GM23338 (cell line): ENCODE measurements around the gene DHFR2. TPM values are rescaled to one million over a fixed set of nuclear protein-coding genes. Genes with fewer than 3 reads are reported as not detected.

Experiments used
- ATAC-seq: fragments of 200-7000 bp; cut with Tn5 transposase; 3 replicates; pipeline ENCODE4 v1.9.1; 2020
- DNase-seq: peaks from one replicate; pipeline ENCODE4 v3.0.0-alpha.2; 2015; ENCODE audit warnings: low spot score
- H2AFZ ChIP-seq: fragments of 200-600 bp; sonication (generic); 2 replicates; pipeline ENCODE4 v1.8.0; 2016; ENCODE audit warnings: antibody characterized with exemption, mild to moderate bottlenecking, moderate library complexity
- H3F3A ChIP-seq: fragments of 200-600 bp; sonication (generic); replicated peaks from 2 replicates; pipeline ENCODE4 v1.8.0; 2017; ENCODE audit warnings: antibody characterized with exemption, mixed run types, low read depth
- H3K27ac ChIP-seq: fragments of 200-600 bp; sonication (generic); 2 replicates; pipeline ENCODE4 v1.6.1; 2016; ENCODE audit warnings: low read depth
- H3K27me3 ChIP-seq: fragments of 200-600 bp; sonication (generic); 2 replicates; pipeline ENCODE4 v1.8.0; 2016; ENCODE audit warnings: mild to moderate bottlenecking, mixed run types, moderate library complexity; ENCODE audit not compliant: insufficient read depth
- H3K36me3 ChIP-seq: fragments of 200-600 bp; sonication (generic); 2 replicates; pipeline ENCODE4 v1.8.0; 2016; ENCODE audit warnings: mild to moderate bottlenecking; ENCODE audit not compliant: insufficient read depth
- H3K4me1 ChIP-seq: fragments of 200-600 bp; sonication (generic); 2 replicates; pipeline ENCODE4 v1.8.0; 2016; ENCODE audit warnings: mild to moderate bottlenecking, moderate library complexity; ENCODE audit not compliant: insufficient read depth
- H3K4me2 ChIP-seq: fragments of 200-600 bp; sonication (generic); 2 replicates; pipeline ENCODE4 v1.7.1; 2017; ENCODE audit warnings: mixed run types
- H3K4me3 ChIP-seq: fragments of 200-600 bp; sonication (generic); 2 replicates; pipeline ENCODE4 v1.6.1; 2016; ENCODE audit warnings: mixed run types
- H3K79me2 ChIP-seq: fragments of 200-600 bp; sonication (generic); replicated peaks from 2 replicates; pipeline ENCODE4 v1.8.0; 2017; ENCODE audit warnings: mild to moderate bottlenecking; ENCODE audit not compliant: insufficient read depth
- H3K9me2 ChIP-seq: fragments of 200-600 bp; sonication (generic); 2 replicates; pipeline ENCODE4 v1.8.0; 2017; ENCODE audit not compliant: insufficient read depth
- H4K20me1 ChIP-seq: fragments of 200-600 bp; sonication (generic); replicated peaks from 2 replicates; pipeline ENCODE4 v1.8.0; 2017; ENCODE audit warnings: mild to moderate bottlenecking; ENCODE audit not compliant: insufficient read depth
- H3K27ac Mint-ChIP-seq: 2 replicates; pipeline ENCODE4 v1.8.0; 2020; ENCODE audit warnings: inconsistent platforms, mild to moderate bottlenecking, moderate library complexity, mixed read lengths
- H3K27me3 Mint-ChIP-seq: 3 replicates; pipeline ENCODE4 v1.8.0; 2022; ENCODE audit warnings: low read depth, mild to moderate bottlenecking, moderate library complexity, mixed read lengths, inconsistent platforms; ENCODE audit not compliant: insufficient read depth, poor library complexity
- H3K36me3 Mint-ChIP-seq: 3 replicates; pipeline ENCODE4 v1.8.0; 2021; ENCODE audit warnings: low read depth, mild to moderate bottlenecking, inconsistent platforms, moderate library complexity, mixed read lengths
- H3K4me1 Mint-ChIP-seq: 3 replicates; pipeline ENCODE4 v1.8.0; 2020; ENCODE audit warnings: mild to moderate bottlenecking, inconsistent platforms, mixed read lengths
- H3K4me3 Mint-ChIP-seq: 3 replicates; pipeline ENCODE4 v1.8.0; 2021; ENCODE audit warnings: moderate library complexity, mild to moderate bottlenecking, inconsistent platforms, mixed read lengths
- H3K9me3 Mint-ChIP-seq: 3 replicates; pipeline ENCODE4 v1.8.0; 2020; ENCODE audit warnings: moderate library complexity, mild to moderate bottlenecking, inconsistent platforms, mixed read lengths
- CREB1 ChIP-seq: fragments of 250-450 bp; sonication (Bioruptor Pico); IDR thresholded peaks from 2 replicates; pipeline ENCODE4 v1.5.0; 2020; ENCODE audit warnings: low read depth, mild to moderate bottlenecking, moderate library complexity
- ETS1 ChIP-seq: IDR thresholded peaks from 2 replicates; pipeline ENCODE4 v1.6.1; 2016; ENCODE audit warnings: antibody characterized with exemption
- EZH2 ChIP-seq: fragments of 200-600 bp; sonication (generic); IDR thresholded peaks from one replicate; pipeline ENCODE4 v1.8.0; 2017; ENCODE audit warnings: antibody characterized with exemption, mild to moderate bottlenecking, low read depth; ENCODE audit not compliant: unreplicated experiment
- EZH2phosphoT487 ChIP-seq: fragments of 200-600 bp; sonication (generic); IDR thresholded peaks from one replicate; pipeline ENCODE4 v1.8.1; 2018; ENCODE audit warnings: antibody characterized with exemption; ENCODE audit not compliant: unreplicated experiment
- JUNB ChIP-seq: IDR thresholded peaks from one replicate; pipeline ENCODE4 v1.6.1; 2016; ENCODE audit warnings: antibody characterized with exemption; ENCODE audit not compliant: unreplicated experiment
- NANOG ChIP-seq: IDR thresholded peaks from 2 replicates; pipeline ENCODE4 v1.6.1; 2016; ENCODE audit warnings: antibody characterized with exemption, borderline replicate concordance
- POLR2AphosphoS5 ChIP-seq: IDR thresholded peaks from 2 replicates; pipeline ENCODE4 v1.6.1; 2016; ENCODE audit warnings: antibody characterized with exemption, low read depth
- STAT1 ChIP-seq: IDR thresholded peaks from one replicate; pipeline ENCODE4 v1.6.1; 2016; ENCODE audit warnings: antibody characterized with exemption; ENCODE audit not compliant: unreplicated experiment
- ZNF114 ChIP-seq: fragments of 250-450 bp; sonication (Bioruptor Pico); IDR thresholded peaks from 2 replicates; pipeline ENCODE4 v1.5.0; 2020; ENCODE audit warnings: mild to moderate bottlenecking, moderate library complexity
- ZNF331 ChIP-seq: fragments of 250-450 bp; sonication (Bioruptor Pico); IDR thresholded peaks from 2 replicates; pipeline ENCODE4 v1.5.0; 2020; ENCODE audit warnings: low read depth, mild to moderate bottlenecking, moderate library complexity
- ZNF462 ChIP-seq: fragments of 250-450 bp; sonication (Bioruptor Pico); IDR thresholded peaks from 2 replicates; pipeline ENCODE4 v1.5.0; 2020; ENCODE audit warnings: mild to moderate bottlenecking, moderate library complexity
- polyA plus RNA-seq: library from polyadenylated mRNA; unstranded; fragments of >200 nt; fragmentation: Nextera tagmentation; extraction: Ambion mirVana; gene quantifications from 2 replicates; pipeline ENCODE4 v1.2.1, GENCODE V29; 2016
- total RNA-seq: library from RNA; depleted of rRNA; stranded (reverse); fragments of >200 nt; shearing (Covaris generic); gene quantifications from 2 replicates; pipeline ENCODE4 v1.2.3, GENCODE V29; 2014
- TF ChIP-seq, protein P1 (sequence below), 2 experiments: fragments of 200-600 bp in 1 of 2; sonication (generic) in 1 of 2; conservative IDR thresholded peaks; 2 replicates each; pipeline versions ENCODE4 v1.5.1 to v1.6.1; 2016 to 2017; ENCODE audit warnings: antibody characterized with exemption in 2 of 2, low read depth in 2 of 2, mild to moderate bottlenecking in 2 of 2, moderate library complexity in 1 of 2
- TF ChIP-seq, protein P2 (sequence below): IDR thresholded peaks from one replicate; pipeline ENCODE4 v1.6.1; 2018; ENCODE audit warnings: antibody characterized with exemption; ENCODE audit not compliant: unreplicated experiment

DHFR2 gene
- total and polyA plus RNA-seq, 2 experiments from 2014 or later, result 1.1 to 1.6 TPM

- H3K36me3 Mint-ChIP-seq, result no peaks in the 10 kb centered on the region
- H3K79me2 ChIP-seq, result peaks cover 10% of the 10 kb centered on the region; the same call in 1 of the 2 replicates
- H3K27ac Mint-ChIP-seq, result no peak overlapping the region
- H3K9me3 Mint-ChIP-seq, result no peaks in the 10 kb centered on the region; the same call in 2 of the 3 replicates
- H2AFZ ChIP-seq, result no peak overlapping the region
- no peak for ATAC-seq
- DNase-seq, result no peak
- H3K4me3 ChIP-seq, result no peak overlapping the region
- peaks cover 2% of the 10 kb centered on the region; the same call in 1 of the 3 replicates for H3K4me1 Mint-ChIP-seq
- H3K9me2 ChIP-seq, result no peaks in the 10 kb centered on the region
- no peaks in the 10 kb centered on the region for H4K20me1 ChIP-seq
- no peak overlapping the region for H3K4me3 Mint-ChIP-seq
- no peak overlapping the region for H3K27ac ChIP-seq
- no peaks in the 10 kb centered on the region for H3K36me3 ChIP-seq
- H3K27me3 Mint-ChIP-seq, result peaks cover 6% of the 10 kb centered on the region
- TF ChIP-seq, protein P1, sequence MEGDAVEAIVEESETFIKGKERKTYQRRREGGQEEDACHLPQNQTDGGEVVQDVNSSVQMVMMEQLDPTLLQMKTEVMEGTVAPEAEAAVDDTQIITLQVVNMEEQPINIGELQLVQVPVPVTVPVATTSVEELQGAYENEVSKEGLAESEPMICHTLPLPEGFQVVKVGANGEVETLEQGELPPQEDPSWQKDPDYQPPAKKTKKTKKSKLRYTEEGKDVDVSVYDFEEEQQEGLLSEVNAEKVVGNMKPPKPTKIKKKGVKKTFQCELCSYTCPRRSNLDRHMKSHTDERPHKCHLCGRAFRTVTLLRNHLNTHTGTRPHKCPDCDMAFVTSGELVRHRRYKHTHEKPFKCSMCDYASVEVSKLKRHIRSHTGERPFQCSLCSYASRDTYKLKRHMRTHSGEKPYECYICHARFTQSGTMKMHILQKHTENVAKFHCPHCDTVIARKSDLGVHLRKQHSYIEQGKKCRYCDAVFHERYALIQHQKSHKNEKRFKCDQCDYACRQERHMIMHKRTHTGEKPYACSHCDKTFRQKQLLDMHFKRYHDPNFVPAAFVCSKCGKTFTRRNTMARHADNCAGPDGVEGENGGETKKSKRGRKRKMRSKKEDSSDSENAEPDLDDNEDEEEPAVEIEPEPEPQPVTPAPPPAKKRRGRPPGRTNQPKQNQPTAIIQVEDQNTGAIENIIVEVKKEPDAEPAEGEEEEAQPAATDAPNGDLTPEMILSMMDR (conservative IDR thresholded peaks at IDR 0.05; ENCODE audit: low read depth in 2 of 2), result no peak
- no peak for TF ChIP-seq NANOG
- TF ChIP-seq STAT1, result no peak
- no peak for TF ChIP-seq EZH2
- TF ChIP-seq ZNF462 (CRISPR knock-in tag), result no peak
- no peak for TF ChIP-seq EZH2phosphoT487
- TF ChIP-seq POLR2AphosphoS5, result no peak
- TF ChIP-seq JUNB, result no peak
- no peak for TF ChIP-seq ZNF114 (CRISPR knock-in tag)
- no peak for TF ChIP-seq ETS1
- TF ChIP-seq, protein P2, sequence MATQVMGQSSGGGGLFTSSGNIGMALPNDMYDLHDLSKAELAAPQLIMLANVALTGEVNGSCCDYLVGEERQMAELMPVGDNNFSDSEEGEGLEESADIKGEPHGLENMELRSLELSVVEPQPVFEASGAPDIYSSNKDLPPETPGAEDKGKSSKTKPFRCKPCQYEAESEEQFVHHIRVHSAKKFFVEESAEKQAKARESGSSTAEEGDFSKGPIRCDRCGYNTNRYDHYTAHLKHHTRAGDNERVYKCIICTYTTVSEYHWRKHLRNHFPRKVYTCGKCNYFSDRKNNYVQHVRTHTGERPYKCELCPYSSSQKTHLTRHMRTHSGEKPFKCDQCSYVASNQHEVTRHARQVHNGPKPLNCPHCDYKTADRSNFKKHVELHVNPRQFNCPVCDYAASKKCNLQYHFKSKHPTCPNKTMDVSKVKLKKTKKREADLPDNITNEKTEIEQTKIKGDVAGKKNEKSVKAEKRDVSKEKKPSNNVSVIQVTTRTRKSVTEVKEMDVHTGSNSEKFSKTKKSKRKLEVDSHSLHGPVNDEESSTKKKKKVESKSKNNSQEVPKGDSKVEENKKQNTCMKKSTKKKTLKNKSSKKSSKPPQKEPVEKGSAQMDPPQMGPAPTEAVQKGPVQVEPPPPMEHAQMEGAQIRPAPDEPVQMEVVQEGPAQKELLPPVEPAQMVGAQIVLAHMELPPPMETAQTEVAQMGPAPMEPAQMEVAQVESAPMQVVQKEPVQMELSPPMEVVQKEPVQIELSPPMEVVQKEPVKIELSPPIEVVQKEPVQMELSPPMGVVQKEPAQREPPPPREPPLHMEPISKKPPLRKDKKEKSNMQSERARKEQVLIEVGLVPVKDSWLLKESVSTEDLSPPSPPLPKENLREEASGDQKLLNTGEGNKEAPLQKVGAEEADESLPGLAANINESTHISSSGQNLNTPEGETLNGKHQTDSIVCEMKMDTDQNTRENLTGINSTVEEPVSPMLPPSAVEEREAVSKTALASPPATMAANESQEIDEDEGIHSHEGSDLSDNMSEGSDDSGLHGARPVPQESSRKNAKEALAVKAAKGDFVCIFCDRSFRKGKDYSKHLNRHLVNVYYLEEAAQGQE, result no peak
- no peak for TF ChIP-seq CREB1 (CRISPR knock-in tag)
- no peak for TF ChIP-seq ZNF331 (CRISPR knock-in tag)
- H3K4me2 ChIP-seq, result no peak overlapping the region
- H3K27me3 ChIP-seq, result no peaks in the 10 kb centered on the region
- no peaks in the 10 kb centered on the region for H3F3A ChIP-seq
- H3K4me1 ChIP-seq, result no peaks in the 10 kb centered on the region
Observed at GRCh38 chr3:94061297-94061696, 1.4 kb downstream of the DHFR2 start.
